Mesenchymal stem cell (in vitro differentiated cells and primary cell): Measurements from ENCODE around the gene RBM18.

ENCODE experiments used
- DNase-seq: peaks from one replicate; pipeline ENCODE4 v3.0.0-alpha.2; 2013
- H2AFZ ChIP-seq: one replicate; pipeline ENCODE4 v1.6.1; 2013; ENCODE audit warnings: low read depth, mild to moderate bottlenecking, control low read depth, inconsistent platforms, low read length, moderate library complexity
- H2AK5ac ChIP-seq: 2 replicates; pipeline ENCODE4 v1.6.1; 2013; ENCODE audit warnings: low read length, moderate library complexity, mild to moderate bottlenecking, inconsistent platforms; ENCODE audit not compliant: severe bottlenecking
- H2BK120ac ChIP-seq: one replicate; pipeline ENCODE4 v1.6.1; 2013; ENCODE audit warnings: low read depth, mild to moderate bottlenecking, inconsistent platforms, low read length, moderate library complexity
- H2BK12ac ChIP-seq, 2 experiments: one replicate each; pipeline ENCODE4 v1.6.1; 2013; ENCODE audit warnings: inconsistent platforms in 2 of 2, low read length in 2 of 2, mild to moderate bottlenecking in 2 of 2, moderate library complexity in 2 of 2, control low read depth in 1 of 2
- H2BK15ac ChIP-seq: one replicate; pipeline ENCODE4 v1.6.1; 2013; ENCODE audit warnings: mild to moderate bottlenecking, low read depth, inconsistent platforms; ENCODE audit not compliant: poor library complexity, severe bottlenecking
- H2BK5ac ChIP-seq: 2 replicates; pipeline ENCODE4 v1.6.1; 2013; ENCODE audit warnings: low read depth, mild to moderate bottlenecking, low read length, control low read depth, inconsistent platforms; ENCODE audit not compliant: poor library complexity, severe bottlenecking
- H3K14ac ChIP-seq, 2 experiments: one replicate each; pipeline ENCODE4 v1.6.1; 2013; ENCODE audit warnings: inconsistent platforms in 2 of 2, low read length in 2 of 2, control low read depth in 1 of 2, mild to moderate bottlenecking in 1 of 2, moderate library complexity in 1 of 2
- H3K18ac ChIP-seq, 2 experiments: one replicate each; pipeline ENCODE4 v1.6.1; 2013; ENCODE audit warnings: inconsistent platforms in 2 of 2, low read length in 2 of 2, control low read depth in 1 of 2, low read depth in 1 of 2, mild to moderate bottlenecking in 1 of 2
- H3K23ac ChIP-seq, 2 experiments: one replicate each; pipeline ENCODE4 v1.6.1; 2013; ENCODE audit warnings: inconsistent platforms in 2 of 2, low read length in 2 of 2, mild to moderate bottlenecking in 2 of 2, moderate library complexity in 2 of 2, control low read depth in 1 of 2
- H3K27ac ChIP-seq: 2 replicates; pipeline ENCODE4 v1.5.1; 2013; ENCODE audit warnings: mild to moderate bottlenecking, moderate library complexity, low read length, control low read depth, inconsistent platforms; ENCODE audit not compliant: poor library complexity, severe bottlenecking
- H3K27me3 ChIP-seq, 2 experiments: 2 replicates each; pipeline versions ENCODE4 v1.6.1 to v1.7.0; 2013; ENCODE audit warnings: low read length in 2 of 2, mild to moderate bottlenecking in 2 of 2, moderate library complexity in 2 of 2, control low read depth in 1 of 2, inconsistent platforms in 1 of 2; ENCODE audit not compliant: control insufficient read depth in 1 of 2, insufficient read depth in 1 of 2
- H3K36me3 ChIP-seq, 2 experiments: 2 replicates each; pipeline versions ENCODE4 v1.6.1 to v1.7.0; 2013; ENCODE audit warnings: low read length in 2 of 2, control low read depth in 1 of 2, inconsistent platforms in 1 of 2, low read depth in 1 of 2, mild to moderate bottlenecking in 1 of 2; ENCODE audit not compliant: insufficient read depth in 2 of 2, control insufficient read depth in 1 of 2
- H3K4ac ChIP-seq, 2 experiments: one replicate each; pipeline ENCODE4 v1.6.1; 2013; ENCODE audit warnings: inconsistent platforms in 2 of 2, low read length in 2 of 2, mild to moderate bottlenecking in 2 of 2, moderate library complexity in 2 of 2, control low read depth in 1 of 2, low read depth in 1 of 2
- H3K4me1 ChIP-seq: 2 replicates; pipeline ENCODE4 v1.6.1; 2013; ENCODE audit warnings: low read depth, low read length, control low read depth; ENCODE audit not compliant: control insufficient read depth, insufficient read depth
- H3K4me2 ChIP-seq: 2 replicates; pipeline ENCODE4 v1.6.1; 2013; ENCODE audit warnings: low read length, mild to moderate bottlenecking, inconsistent platforms; ENCODE audit not compliant: poor library complexity, severe bottlenecking
- H3K4me3 ChIP-seq, 2 experiments: 2 replicates each; pipeline versions ENCODE4 v1.5.1 to v1.7.0; 2013; ENCODE audit warnings: low read length in 2 of 2, mild to moderate bottlenecking in 2 of 2, control low read depth in 1 of 2, low read depth in 1 of 2; ENCODE audit not compliant: insufficient read depth in 1 of 2
- H3K79me1 ChIP-seq: replicated peaks from 2 replicates; pipeline ENCODE4 v1.6.1; 2013; ENCODE audit warnings: mild to moderate bottlenecking, control low read depth, low read length, inconsistent platforms; ENCODE audit not compliant: poor library complexity, severe bottlenecking
- H3K9ac ChIP-seq: 2 replicates; pipeline ENCODE4 v1.7.0; 2013; ENCODE audit warnings: mild to moderate bottlenecking, low read length, moderate library complexity
- H3K9me3 ChIP-seq: 2 replicates; pipeline ENCODE4 v1.7.0; 2013; ENCODE audit warnings: mild to moderate bottlenecking, low read length; ENCODE audit not compliant: control insufficient read depth
- H4K8ac ChIP-seq: one replicate; pipeline ENCODE4 v1.6.1; 2013; ENCODE audit warnings: inconsistent platforms, mild to moderate bottlenecking, low read length, moderate library complexity
- H4K91ac ChIP-seq: one replicate; pipeline ENCODE4 v1.6.1; 2013; ENCODE audit warnings: mild to moderate bottlenecking, low read length, inconsistent platforms
- WGBS: methylation state at CpG from one replicate; pipeline ENCODE4 v1.1.7; 2013; ENCODE audit warnings: mixed read lengths; 5-methylcytosine and 5-hydroxymethylcytosine counted together

The RBM18 gene

DNA sequence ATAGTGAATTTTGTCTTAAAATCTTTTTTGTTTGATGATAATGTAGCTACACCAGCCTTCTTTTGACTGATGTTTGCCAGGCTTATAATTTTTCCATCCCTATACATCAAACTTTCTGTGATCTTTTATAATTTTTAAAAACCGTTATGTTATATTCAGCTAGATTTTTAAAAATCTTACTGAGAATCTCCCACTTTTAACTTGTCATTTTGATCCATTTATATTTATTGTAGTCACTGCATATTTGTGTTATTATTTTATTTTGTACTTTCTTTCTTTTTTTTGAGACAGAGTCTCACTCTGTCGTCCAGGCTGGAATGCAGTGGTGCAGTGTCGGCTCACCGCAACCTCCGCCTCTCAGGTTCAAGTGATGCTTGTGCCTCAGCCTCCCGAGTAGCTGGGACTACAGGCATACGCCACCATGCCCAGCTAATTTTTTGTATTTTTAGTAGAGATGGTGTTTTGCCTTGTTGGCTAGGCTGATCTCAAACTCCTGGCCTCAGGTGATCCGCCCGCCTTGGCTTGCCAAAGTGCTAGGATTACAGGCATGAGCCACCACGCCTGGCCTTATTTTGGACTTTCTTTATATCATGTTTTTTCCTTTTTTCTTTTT lies 12.8 kb upstream of the RBM18 start:
- WGBS = 100% methylated on average over 6 of the region's 10 CpGs
- Histone ChIP-seq H3K23ac (no peak overlapping the region), H2AK5ac (no peak overlapping the region), H3K4ac (no peak overlapping the region), H3K4me2 (no peak overlapping the region), H3K4me3 (no peak overlapping the region), H3K36me3 (peaks cover 7 to 76% of the 10 kb centered on the region in 2 experiments), H3K27me3 (no peaks in the 10 kb centered on the region), H3K14ac (no peak overlapping the region), H2BK120ac (no peak overlapping the region), H4K91ac (no peak overlapping the region), H3K79me1 (peaks cover 25% of the 10 kb centered on the region), H2AFZ (no peak overlapping the region), H3K9ac (no peak overlapping the region), H3K4me1 (no peaks in the 10 kb centered on the region), H3K18ac (no peak overlapping the region), H3K9me3 (peaks cover 24% of the 10 kb centered on the region), H3K27ac (no peak overlapping the region), H4K8ac (no peak overlapping the region), H2BK15ac (no peak overlapping the region), H2BK5ac (no peak overlapping the region), H2BK12ac (no peak overlapping the region)
- no peak for DNase-seq

DNA sequence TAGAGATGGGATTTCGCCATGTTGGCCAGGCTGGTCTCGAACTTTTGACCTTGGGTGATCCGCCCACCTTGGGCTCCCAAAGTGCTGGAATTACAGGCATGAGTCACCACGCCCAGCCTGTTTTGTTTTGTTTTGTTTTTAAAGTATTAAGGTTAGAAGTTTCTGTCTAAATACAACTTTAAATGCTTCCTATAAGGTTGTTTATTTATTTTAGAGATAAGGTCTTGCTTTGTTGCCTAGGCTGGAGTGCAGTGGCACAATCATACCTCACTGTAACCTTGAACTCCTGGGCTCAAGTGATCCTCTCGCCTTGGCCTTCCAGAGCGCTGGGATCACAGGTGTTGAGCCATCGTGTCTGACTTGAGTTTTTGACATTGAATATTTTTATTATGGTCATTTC lies 11.5 kb upstream of the RBM18 start:
- H4K8ac ChIP-seq = no peak overlapping the region
- 97% methylated on average over 3 of the region's 7 CpGs for WGBS

DNA sequence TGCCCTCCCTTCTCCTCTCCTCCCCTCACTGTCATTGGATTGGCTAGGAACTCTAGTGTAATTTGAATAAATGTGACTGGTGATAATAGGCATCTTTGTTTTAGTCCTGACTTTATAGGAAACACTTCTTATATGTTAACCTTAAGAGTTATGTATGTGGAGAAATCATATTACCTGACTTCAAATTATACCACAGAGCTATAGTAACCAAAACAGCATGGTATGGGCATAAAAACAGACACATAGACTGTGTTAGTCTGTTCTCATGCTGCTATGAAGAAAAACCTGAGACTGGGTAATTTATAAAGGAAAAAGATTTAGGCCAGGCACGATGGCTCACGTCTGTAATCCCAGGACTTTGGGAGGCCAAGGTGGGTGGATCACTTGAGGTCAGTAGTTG lies 9.4 kb upstream of the RBM18 start:
- peaks cover 24% of the 10 kb centered on the region for H3K9me3 ChIP-seq
- H4K91ac ChIP-seq = no peak overlapping the region
- H3K9ac ChIP-seq = no peak overlapping the region
- 94% methylated on average over 2 of the region's 2 CpGs for WGBS
- H2BK12ac ChIP-seq = no peak overlapping the region
- no peak overlapping the region for H3K4me3 ChIP-seq
- H3K23ac ChIP-seq = no peak overlapping the region
- no peak overlapping the region for H3K4me2 ChIP-seq
- H3K27ac ChIP-seq = no peak overlapping the region
- no peak overlapping the region for H3K18ac ChIP-seq
- no peak overlapping the region for H3K14ac ChIP-seq
- no peak overlapping the region for H2AFZ ChIP-seq
- H2BK15ac ChIP-seq = no peak overlapping the region
- peaks cover 23% of the 10 kb centered on the region for H3K79me1 ChIP-seq
- no peak overlapping the region for H2BK5ac ChIP-seq
- H3K4ac ChIP-seq = no peak overlapping the region
- no peaks in the 10 kb centered on the region for H3K27me3 ChIP-seq
- H3K36me3 ChIP-seq = peaks cover 7 to 67% of the 10 kb centered on the region in 2 experiments
- DNase-seq = no peak
- no peak overlapping the region for H2BK120ac ChIP-seq
- H2AK5ac ChIP-seq = no peak overlapping the region
- no peak overlapping the region for H4K8ac ChIP-seq
- no peaks in the 10 kb centered on the region for H3K4me1 ChIP-seq

More for the DNA sequence above, 11.5 kb upstream of the RBM18 start:
- Histone ChIP-seq H3K27me3 (no peaks in the 10 kb centered on the region), H3K27ac (no peak overlapping the region), H3K4me3 (no peak overlapping the region), H3K4me2 (no peak overlapping the region), H2AK5ac (no peak overlapping the region), H2AFZ (no peak overlapping the region), H3K79me1 (peaks cover 22% of the 10 kb centered on the region), H3K4ac (no peak overlapping the region), H3K9ac (no peak overlapping the region), H2BK12ac (no peak overlapping the region), H3K4me1 (no peaks in the 10 kb centered on the region), H2BK5ac (no peak overlapping the region), H3K9me3 (peaks cover 24% of the 10 kb centered on the region), H3K23ac (no peak overlapping the region), H3K18ac (no peak overlapping the region), H2BK120ac (no peak overlapping the region), H2BK15ac (no peak overlapping the region), H4K91ac (no peak overlapping the region), H3K36me3 (peaks cover 7 to 76% of the 10 kb centered on the region in 2 experiments), H3K14ac (no peak overlapping the region)
- no peak for DNase-seq

DNA sequence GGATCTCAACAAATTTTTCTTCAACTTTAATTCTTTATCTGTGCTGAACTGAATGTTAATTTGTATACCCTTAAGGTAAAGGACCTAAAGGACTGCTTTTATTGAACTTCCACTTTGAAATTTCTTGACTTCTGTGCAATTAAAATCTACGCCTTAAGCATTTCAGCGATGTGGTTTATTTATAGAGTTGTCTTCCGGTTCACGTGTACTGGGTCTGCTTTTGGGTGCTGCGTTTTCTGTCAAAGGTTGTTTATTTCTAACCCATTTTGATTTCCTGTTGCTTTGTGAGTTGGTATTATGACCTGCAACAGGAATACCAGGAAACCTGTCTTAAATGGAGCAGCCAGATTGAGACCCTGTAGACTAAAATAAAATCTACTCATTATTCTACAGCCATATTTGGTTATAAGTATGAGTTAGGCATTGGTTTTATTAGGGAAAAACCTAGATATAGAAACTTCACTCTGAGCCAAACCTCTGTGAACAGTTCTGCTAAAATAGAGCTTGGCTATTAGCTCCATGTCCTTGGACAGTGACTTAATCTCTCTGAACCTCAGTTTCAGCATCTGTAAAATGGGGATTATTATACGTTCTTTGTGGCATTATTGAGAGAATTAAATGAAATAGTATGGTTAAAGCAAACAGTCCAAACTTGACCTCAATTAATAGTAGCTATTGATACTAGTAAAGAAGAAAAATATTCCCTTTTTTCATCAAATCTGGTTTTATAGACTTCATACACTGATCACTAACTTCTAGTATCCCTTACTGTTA lies 3.6 kb upstream of the RBM18 start:
- no peak for DNase-seq
- no peak overlapping the region for H4K8ac ChIP-seq
- H2BK5ac ChIP-seq = no peak overlapping the region
- no peak overlapping the region for H3K9ac ChIP-seq
- H3K27ac ChIP-seq = no peak overlapping the region
- H3K18ac ChIP-seq = no peak overlapping the region
- no peaks in the 10 kb centered on the region for H3K4me1 ChIP-seq
- peaks cover 19% of the 10 kb centered on the region for H3K79me1 ChIP-seq
- no peaks in the 10 kb centered on the region for H3K9me3 ChIP-seq
- no peak overlapping the region for H3K4me2 ChIP-seq
- 90% methylated on average over 5 of the region's 6 CpGs for WGBS
- H3K27me3 ChIP-seq = no peaks in the 10 kb centered on the region
- no peak overlapping the region for H2AK5ac ChIP-seq
- H2BK120ac ChIP-seq = no peak overlapping the region
- H2AFZ ChIP-seq = no peak overlapping the region
- H3K4ac ChIP-seq = no peak overlapping the region
- no peak overlapping the region for H3K23ac ChIP-seq
- no peak overlapping the region for H2BK15ac ChIP-seq
- peaks cover 3 to 29% of the 10 kb centered on the region in 2 experiments for H3K36me3 ChIP-seq
- no peak overlapping the region for H3K14ac ChIP-seq
- no peak overlapping the region for H3K4me3 ChIP-seq
- H4K91ac ChIP-seq = no peak overlapping the region
- no peak overlapping the region for H2BK12ac ChIP-seq
